Kidney capillary endothelial cell (primary cell): ENCODE data around the gene TMCC1.
"Not testable (repeated sequence)": the region's sequence is repeated elsewhere in the genome, so short reads cannot be mapped to it uniquely, and the experiment has no call there.

Source experiments
- DNase-seq: peaks from one replicate; pipeline ENCODE4 v3.0.0-alpha.2; 2018; ENCODE audit warnings: low spot score

The TMCC1 gene

GRCh38 chr3:129892857-129893580, 492 bp downstream of the TMCC1 start:
- DNase-seq, result peak; percentile 58

DNA sequence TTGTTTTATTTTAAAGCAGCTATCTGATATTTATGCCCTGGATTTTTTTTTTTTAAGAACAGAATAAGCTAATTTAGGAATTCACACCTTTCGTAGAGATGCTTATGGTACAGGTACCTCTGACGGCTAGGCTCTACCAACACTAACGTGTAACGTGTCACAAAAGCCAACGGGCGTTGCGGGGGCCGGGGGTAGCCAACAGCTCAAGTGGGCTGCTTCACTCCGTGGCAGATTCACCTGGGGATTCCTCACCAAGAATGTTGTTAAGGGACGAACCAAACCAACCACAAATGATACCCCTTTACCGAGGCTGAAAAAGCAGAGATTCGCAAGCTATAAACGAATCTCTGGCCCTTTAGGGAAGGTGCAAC, 1.0 kb downstream of the TMCC1 start:
- no peak for DNase-seq

GRCh38 chr3:129890891-129891290, 2.6 kb downstream of the TMCC1 start:
- DNase-seq, result no peak

- peak; percentile 90 for DNase-seq
Observed at GRCh38 chr3:129890125-129890524, 3.4 kb downstream of the TMCC1 start.

- no peak for DNase-seq
Observed at GRCh38 chr3:129888771-129889170, 4.7 kb downstream of the TMCC1 start.

GRCh38 chr3:129881261-129881660, 12.2 kb downstream of the TMCC1 start:
- DNase-seq, result no peak

DNA sequence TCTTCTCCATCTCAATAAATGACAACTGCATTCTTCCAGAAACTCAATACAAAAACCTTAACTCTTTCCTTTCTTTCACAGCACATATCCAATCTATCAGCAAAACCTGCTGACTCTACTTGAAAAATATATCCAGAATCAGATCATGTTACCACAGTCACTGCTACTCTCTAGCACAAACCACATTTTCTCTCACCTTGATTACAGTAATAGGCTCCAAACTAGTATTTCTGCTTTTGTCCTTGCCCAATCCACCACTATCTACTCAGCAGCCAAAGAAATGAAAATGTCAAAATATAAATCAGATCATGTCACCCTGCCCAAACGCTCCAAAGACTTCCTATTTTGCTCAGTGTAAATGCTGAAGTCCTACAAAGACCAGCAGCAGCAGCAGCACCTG, 15.2 kb downstream of the TMCC1 start:
- no peak for DNase-seq

GRCh38 chr3:129874479-129874878, 19.0 kb downstream of the TMCC1 start:
- not testable (repeated sequence) for DNase-seq

GRCh38 chr3:129868912-129869311, 24.6 kb downstream of the TMCC1 start:
- no peak for DNase-seq

DNA sequence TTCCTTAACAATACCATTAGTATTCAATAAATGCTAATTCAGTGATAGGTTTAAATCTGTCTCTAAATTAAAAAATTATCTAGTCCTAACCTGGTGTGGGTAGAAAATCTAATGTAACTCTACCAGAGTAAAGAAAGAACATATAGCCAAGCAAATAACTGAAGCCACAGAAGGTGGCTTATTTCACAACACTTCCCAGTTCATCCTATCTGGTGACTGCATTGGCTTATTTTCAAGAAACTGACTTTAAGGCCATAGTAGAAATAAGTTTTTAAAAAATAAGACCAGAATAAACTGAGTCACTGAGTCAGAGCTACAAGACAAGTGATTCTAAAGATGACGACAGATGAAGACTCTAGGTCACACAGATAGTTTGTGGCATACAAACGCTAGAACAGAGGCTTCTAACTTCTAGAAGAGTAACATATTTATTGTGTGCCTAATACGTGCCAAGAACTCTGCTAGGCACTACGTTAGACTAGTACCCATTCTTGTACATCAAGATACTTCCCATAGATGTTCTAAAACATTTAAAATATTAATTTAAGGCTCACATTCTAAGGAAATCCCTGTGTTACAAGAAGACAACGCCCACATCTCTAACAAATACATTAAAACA, 25.9 kb downstream of the TMCC1 start:
- no peak for DNase-seq

GRCh38 chr3:129865806-129866205, 27.7 kb downstream of the TMCC1 start:
- DNase-seq, result no peak

DNA sequence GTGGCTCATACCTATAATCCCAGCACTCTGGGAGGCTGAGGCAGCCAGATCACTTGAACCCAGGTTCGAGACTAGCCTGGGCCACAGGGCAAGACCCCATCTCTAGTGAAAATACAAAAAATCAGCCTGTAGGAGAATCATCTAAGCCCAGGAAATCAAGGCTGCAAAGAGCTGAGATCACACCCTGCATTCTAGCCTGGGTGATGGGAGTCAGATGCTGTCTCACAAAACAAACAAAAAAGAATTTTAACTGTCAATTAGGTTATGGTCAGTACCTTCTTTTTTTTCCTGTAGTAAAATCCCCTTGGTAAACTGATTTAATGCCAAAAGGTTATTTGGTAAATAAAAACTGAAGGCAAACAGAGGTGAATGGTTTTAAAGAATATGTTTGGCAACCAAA, 29.0 kb downstream of the TMCC1 start:
- no peak for DNase-seq

DNA sequence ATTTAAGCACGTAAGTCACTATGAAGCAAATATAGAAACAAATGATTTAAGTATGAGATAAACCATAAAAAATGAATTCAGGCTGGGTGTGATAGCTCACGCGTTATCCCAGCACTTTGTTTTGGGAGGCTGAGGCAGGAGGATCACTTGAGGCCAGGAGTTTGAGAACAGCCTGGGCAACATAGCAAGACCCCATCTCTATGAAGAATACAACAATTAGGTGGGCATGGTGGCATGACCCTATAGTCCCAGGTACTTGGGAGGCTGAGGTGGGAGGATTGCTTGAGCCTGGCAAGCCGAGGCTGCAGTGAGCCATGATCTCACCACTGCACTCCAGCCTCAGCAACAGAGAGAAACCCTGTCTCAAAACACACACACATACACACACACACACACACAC, 34.2 kb downstream of the TMCC1 start:
- no peak for DNase-seq

DNA sequence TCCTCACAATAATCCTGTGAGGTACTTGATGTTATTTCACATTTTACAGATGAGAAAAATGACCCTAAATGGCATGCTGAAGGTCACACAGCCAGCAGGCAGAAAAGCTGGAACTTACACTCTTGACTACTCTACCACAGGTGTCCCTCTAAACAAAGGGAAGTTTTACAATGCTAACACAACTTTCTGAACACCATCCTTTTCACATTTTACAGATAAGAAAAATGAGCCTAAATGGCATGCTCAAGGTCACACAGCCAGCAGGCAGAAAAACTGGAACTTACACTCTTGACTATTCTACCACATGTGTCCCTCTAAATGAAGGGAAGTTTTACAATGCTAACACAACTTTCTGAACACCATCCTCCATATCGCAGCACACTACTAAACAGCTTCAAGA, 35.6 kb downstream of the TMCC1 start:
- no peak for DNase-seq

- not testable (repeated sequence) for DNase-seq
Observed at GRCh38 chr3:129856790-129857189, 36.7 kb downstream of the TMCC1 start.

GRCh38 chr3:129855832-129856419, 37.6 kb downstream of the TMCC1 start:
- DNase-seq, result peak; percentile 8

DNA sequence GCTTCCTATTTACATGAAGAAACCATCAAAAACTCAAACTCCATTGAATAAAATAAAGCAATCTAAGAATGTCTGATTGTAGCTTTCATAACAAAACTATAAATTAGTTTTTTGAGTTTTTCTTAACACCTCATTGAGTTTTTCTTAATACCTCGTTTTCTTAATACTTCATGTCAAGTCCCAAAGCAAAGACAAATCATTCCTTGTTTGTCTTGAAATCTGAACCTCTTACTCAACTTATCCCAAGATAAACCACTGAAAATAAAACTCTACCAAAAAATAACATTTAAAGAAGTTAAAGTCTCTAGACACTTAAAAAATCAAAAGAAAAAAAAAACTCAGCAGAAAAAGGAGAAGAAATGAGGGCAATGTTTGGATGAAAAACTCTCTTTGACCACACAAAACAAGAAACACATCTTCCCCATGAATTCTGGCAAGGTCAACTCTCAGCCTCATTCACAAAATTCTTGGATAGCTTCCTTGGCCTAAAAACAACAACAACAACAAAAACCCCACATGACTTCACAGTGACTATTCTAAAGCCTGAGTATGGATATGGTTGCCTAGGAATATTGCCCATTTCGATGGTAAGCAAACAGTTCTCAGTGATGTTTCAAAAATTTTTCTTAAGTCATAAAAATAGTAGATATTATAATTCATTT, 38.2 kb downstream of the TMCC1 start:
- no peak for DNase-seq

DNA sequence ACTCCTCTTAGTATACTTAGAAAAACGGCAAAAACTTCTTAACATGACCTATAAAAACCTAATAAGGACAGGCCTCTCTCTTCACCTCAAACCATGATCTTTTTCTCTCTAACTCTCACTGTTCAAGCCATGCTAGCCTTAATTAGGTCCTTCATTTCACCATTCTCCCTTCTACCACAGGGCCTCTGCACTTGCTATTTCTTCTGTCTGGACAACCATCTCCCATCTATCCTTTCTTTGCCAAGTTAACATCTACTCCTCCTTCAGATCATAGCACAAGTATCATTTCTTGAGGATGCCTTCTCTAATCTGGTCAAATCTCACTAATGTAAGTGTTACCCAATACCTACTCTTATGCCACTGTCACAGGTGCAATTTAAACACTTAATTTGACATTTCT, 39.1 kb downstream of the TMCC1 start:
- DNase-seq, result no peak

DNA sequence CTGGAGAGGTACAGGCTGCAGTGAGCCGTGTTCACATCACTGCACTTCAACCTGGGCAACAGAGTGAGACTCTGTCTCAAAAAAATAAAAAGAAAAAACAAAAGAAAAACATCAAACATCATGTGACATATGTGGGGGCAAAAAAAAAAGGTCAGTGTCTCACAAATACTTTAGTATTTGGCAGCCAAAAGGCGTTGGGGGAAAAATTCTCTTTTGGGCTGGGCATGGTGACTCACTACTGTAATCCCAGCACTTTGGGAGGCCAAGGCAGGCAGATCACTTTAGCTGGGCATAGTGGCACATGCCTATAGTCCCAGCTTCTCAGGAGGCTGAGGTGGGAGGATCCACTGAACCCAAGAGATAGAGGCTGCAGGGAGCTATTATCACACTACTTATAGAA, 47.6 kb downstream of the TMCC1 start:
- DNase-seq, result no peak

- DNase-seq, result no peak
Observed at GRCh38 chr3:129840707-129841360, 52.7 kb downstream of the TMCC1 start.

GRCh38 chr3:129838086-129838485, 55.4 kb downstream of the TMCC1 start:
- DNase-seq, result no peak

DNA sequence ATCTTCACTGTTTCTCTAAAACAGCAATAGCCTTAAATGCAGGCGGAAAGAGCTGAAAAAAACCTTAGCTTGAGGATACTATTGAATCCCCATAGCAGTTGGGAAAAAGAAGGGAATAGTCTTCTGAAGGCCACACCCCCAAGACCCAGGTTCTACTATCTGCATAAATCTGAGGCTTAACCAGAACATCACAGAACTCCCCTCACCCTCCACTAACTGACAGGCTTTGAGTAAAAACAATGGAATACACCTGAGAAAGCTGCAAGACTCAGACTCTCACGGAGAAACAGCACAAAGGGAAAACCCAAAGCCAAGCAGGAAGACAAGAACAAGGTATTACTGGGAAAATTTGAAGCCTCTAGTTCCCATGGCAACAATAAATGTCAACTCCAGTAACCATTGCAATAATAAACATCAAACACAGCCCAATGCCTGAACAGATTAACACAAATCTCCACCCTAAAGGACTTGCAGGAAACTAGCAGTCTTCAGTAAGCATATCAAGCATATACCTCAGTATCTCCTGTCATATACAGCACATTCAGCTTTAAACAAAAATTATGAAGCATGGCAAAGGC, 56.4 kb downstream of the TMCC1 start:
- no peak for DNase-seq
